Body of pancreas (tissue), 4 donors: ENCODE measurements around the gene DPP7. TPM values are rescaled to one million over a fixed set of nuclear protein-coding genes. Genes with fewer than 3 reads are reported as not detected.
A peak's percentile ranks its signal among the peaks of the same experiment; 100 is the strongest.
"Not testable (repeated sequence)": the region's sequence is repeated elsewhere in the genome, so short reads cannot be mapped to it uniquely, and the experiment has no call there.

ENCODE experiments used
- ATAC-seq: fragments of 150-250 bp; one replicate; pipeline ENCODE4 v1.9.1; 2016
- DNase-seq, 4 donors: peaks; one replicate each; pipeline ENCODE4 v3.0.0-alpha.2; 2019
- H3K27ac ChIP-seq, 4 donors: fragments of 200-600 bp; sonication (generic); 1 replicate in 3 of 4; 2 replicates in 1 of 4; pipeline versions ENCODE4 v1.5.1 to v1.6.1; 2016 to 2019; ENCODE audit warnings: mild to moderate bottlenecking in 1 of 4, mixed read lengths in 1 of 4, moderate library complexity in 1 of 4
- H3K27me3 ChIP-seq, 2 donors: fragments of 200-600 bp; sonication (generic); one replicate each; pipeline ENCODE4 v1.6.0; 2016; ENCODE audit warnings: mild to moderate bottlenecking in 1 of 2
- H3K36me3 ChIP-seq, 2 donors: fragments of 200-600 bp; sonication (generic); replicated peaks in 1 of 2; 2 replicates each; pipeline ENCODE4 v1.5.1; 2016; ENCODE audit warnings: low read depth in 2 of 2; ENCODE audit not compliant: insufficient read depth in 1 of 2
- H3K4me1 ChIP-seq: fragments of 200-600 bp; sonication (generic); one replicate; pipeline ENCODE4 v1.6.0; 2016
- H3K4me3 ChIP-seq, 2 donors: fragments of 200-600 bp; sonication (generic); 1 replicate in 1 of 2; 2 replicates in 1 of 2; pipeline ENCODE4 v1.5.1; 2016 to 2019
- H3K9me3 ChIP-seq, 3 donors: fragments of 200-600 bp; sonication (generic); 1 replicate in 2 of 3; 2 replicates in 1 of 3; pipeline ENCODE4 v1.5.1; 2016
- POLR2A ChIP-seq, 3 donors: fragments of 450-650 bp; IDR thresholded peaks; one replicate each; pipeline ENCODE4 v1.6.1; 2016; ENCODE audit warnings: antibody characterized with exemption in 3 of 3, mild to moderate bottlenecking in 2 of 3
- WGBS, 2 donors: methylation state at CpG; one replicate each; pipeline ENCODE4 v1.1.5; 2017; 5-methylcytosine and 5-hydroxymethylcytosine counted together
- intact Hi-C: fragments of 100-400 bp; cut with DNase I; formaldehyde crosslinking; loops from one replicate; pipeline ENCODE4 v1.15.1; 2023
- total RNA-seq, 2 donors: library from RNA; depleted of rRNA; stranded (reverse); fragments of >200 nt; gene quantifications; one replicate each; pipeline ENCODE4 v1.1.0, GENCODE V29; 2016
- TF ChIP-seq, protein P1 (sequence below), 7 experiments: fragments of 450-650 bp in 4 of 7; fragments of 200-600 bp in 3 of 7; sonication (generic) in 3 of 7; IDR thresholded peaks; one replicate each; pipeline ENCODE4 v1.5.1; 2016 to 2019; ENCODE audit warnings: antibody characterized with exemption in 7 of 7

The DPP7 gene
- total RNA-seq, 2 donors from 2014 or later, result 137 to 171 TPM

DNA sequence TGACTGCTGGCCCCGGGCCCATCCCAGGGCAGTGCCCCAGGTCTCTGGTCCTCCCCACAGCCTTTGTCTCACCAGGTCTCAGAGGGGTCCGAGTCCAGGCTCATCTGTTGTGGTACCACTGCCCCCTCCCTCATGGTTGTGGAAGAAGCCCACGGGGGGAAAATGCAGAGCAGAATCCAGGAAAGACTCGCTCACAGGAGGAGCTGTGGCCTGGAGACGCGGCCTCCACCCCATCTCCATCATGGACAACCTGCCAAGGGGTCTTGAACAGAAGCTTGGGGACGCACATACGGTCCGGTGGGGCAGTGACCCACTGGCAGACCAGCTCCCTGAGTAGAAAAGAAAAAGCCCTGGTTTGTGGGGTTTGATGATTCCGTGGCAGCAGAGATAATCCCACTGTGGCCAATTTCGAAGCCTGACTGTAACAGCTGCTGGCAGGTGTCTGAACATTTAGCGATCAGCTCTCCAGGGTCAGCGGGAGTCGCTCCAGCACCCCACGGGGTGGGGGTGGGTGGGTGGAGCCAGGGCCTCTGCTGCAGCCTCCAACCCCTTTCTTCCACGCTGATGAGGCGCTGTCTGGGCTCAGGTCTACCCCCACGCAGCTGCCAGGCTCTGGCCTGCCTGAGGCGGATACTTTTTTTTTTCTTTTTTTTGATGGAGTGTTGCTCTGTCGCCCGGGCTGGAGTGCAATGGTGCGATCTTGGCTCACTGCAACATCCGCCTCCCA, 22.5 kb upstream of the DPP7 start:
- no peak overlapping the region for H3K27ac ChIP-seq
- TF ChIP-seq, protein P1, sequence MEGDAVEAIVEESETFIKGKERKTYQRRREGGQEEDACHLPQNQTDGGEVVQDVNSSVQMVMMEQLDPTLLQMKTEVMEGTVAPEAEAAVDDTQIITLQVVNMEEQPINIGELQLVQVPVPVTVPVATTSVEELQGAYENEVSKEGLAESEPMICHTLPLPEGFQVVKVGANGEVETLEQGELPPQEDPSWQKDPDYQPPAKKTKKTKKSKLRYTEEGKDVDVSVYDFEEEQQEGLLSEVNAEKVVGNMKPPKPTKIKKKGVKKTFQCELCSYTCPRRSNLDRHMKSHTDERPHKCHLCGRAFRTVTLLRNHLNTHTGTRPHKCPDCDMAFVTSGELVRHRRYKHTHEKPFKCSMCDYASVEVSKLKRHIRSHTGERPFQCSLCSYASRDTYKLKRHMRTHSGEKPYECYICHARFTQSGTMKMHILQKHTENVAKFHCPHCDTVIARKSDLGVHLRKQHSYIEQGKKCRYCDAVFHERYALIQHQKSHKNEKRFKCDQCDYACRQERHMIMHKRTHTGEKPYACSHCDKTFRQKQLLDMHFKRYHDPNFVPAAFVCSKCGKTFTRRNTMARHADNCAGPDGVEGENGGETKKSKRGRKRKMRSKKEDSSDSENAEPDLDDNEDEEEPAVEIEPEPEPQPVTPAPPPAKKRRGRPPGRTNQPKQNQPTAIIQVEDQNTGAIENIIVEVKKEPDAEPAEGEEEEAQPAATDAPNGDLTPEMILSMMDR (IDR thresholded peaks at IDR 0.05), result no peak
- no peak for TF ChIP-seq POLR2A (IDR thresholded peaks at IDR 0.05)
- WGBS, 2 donors, result 65 to 67% methylated on average over 20 to 23 of the region's 23 CpGs
- H3K36me3 ChIP-seq, result no peaks in the 10 kb centered on the region
- peaks cover 0 to 27% of the 10 kb centered on the region in 2 donors for H3K27me3 ChIP-seq
- ATAC-seq, result no peak
- no peaks in the 10 kb centered on the region for H3K9me3 ChIP-seq
- DNase-seq, result no peak
- H3K4me1 ChIP-seq, result peaks cover 8% of the 10 kb centered on the region
- intact Hi-C loops, result no loop called here
- H3K4me3 ChIP-seq, result no peak overlapping the region

DNA sequence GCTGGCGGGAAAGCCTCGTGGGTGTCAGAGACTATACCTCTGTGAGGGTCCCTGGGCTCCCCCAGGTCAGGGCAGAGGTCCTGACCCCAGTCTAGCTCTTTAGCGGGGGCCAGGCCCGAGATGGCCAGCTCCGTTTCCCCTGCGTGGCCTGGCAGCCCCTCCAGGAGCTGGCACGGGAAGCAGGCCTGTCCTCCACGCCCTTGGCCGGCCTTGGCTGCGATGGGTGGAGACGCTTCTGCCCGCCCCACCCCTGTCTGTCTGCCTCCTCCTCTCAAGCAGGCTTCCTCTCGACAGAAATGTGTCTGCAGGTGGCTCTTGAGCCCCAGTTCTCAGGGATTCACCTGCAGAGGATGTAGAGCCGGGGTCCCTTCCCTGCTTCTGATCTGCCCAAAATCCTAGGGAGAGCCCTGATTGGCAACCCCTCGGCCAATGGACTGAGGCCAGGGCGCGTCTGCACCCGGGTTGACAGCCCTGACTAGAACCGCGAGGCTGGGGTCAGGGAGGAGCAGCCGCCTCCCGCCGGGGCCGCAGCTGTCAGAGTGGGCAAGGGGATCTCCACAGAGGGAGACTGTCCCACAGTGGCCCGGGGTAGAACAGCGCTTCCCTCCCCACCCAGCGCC, 21.8 kb upstream of the DPP7 start:
- no peak for TF ChIP-seq POLR2A (IDR thresholded peaks at IDR 0.05)
- TF ChIP-seq, protein P1 (IDR thresholded peaks at IDR 0.05), result no peak
- DNase-seq (no peak), ATAC-seq (no peak)
- Histone ChIP-seq H3K4me3 (no peak overlapping the region), H3K36me3 (no peaks in the 10 kb centered on the region), H3K4me1 (peaks cover 8% of the 10 kb centered on the region), H3K9me3 (no peaks in the 10 kb centered on the region), H3K27ac (no peak overlapping the region), H3K27me3 (peaks cover 0 to 27% of the 10 kb centered on the region in 2 donors)
- WGBS, 2 donors, result 40 to 52% methylated on average over 2 to 24 of the region's 27 CpGs
- intact Hi-C loops, result no loop called here

DNA sequence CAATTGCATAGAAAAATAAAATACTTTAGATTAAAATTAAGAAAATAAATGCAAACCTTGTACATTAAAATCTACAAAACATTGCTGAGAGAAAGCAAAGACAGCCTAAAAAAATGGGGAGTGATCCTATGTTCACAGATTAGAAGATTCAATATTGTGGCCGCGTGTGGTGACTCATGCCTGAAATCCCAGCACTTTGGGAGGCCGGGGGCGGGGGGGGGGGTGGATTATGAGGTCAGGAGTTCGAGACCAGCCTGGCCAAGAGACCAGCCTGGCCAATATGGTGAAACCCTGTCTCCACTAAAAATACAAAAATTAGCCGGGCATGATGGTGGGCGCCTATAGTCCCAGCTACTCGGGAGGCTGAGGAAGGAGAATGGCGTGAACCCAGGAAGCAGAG, 20.6 kb upstream of the DPP7 start:
- intact Hi-C loops, H3K36me3 ChIP-seq, ATAC-seq, DNase-seq, H3K9me3 ChIP-seq, H3K27ac ChIP-seq, H3K4me3 ChIP-seq: not testable (repeated sequence)
- 73 to 75% methylated on average over 9 of the region's 9 CpGs for WGBS, 2 donors
- Histone ChIP-seq H3K4me1 (peaks cover 12% of the 10 kb centered on the region), H3K27me3 (peaks cover 0 to 27% of the 10 kb centered on the region in 2 donors)

DNA sequence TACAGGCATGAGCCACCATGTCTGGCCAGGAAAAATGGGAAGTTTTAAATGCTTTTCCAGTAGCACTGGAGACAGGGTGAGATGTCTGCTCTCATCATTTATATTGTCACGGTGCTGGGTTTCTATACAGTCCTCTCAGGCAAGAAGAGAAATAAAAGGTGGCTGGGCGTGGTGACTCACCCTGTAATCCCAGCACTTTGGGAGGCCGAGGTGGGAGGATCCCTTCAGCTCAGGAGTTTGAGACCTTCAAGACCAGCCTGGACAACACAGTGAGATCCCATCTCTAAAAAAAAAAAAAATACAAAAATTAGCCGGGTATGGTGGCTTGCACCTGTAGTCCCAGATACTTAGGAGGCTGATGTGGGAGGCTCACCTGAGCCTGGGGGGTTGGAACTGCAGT, 19.7 kb upstream of the DPP7 start:
- no peak overlapping the region for H3K4me3 ChIP-seq
- peaks cover 13% of the 10 kb centered on the region for H3K4me1 ChIP-seq
- intact Hi-C loops, result loop anchor here (5.0 kb wide), 2 partner anchors 33 to 48 kb away; no protein-coding TSS in a partner anchor
- DNase-seq, result no peak
- no peak overlapping the region for H3K27ac ChIP-seq
- ATAC-seq, result no peak
- no peaks in the 10 kb centered on the region for H3K36me3 ChIP-seq
- 67 to 83% methylated on average over 4 of the region's 4 CpGs for WGBS, 2 donors
- H3K9me3 ChIP-seq, result no peaks in the 10 kb centered on the region
- TF ChIP-seq, protein P1 (IDR thresholded peaks at IDR 0.05), result no peak
- no peak for TF ChIP-seq POLR2A (IDR thresholded peaks at IDR 0.05)
- peaks cover 0 to 20% of the 10 kb centered on the region in 2 donors for H3K27me3 ChIP-seq

DNA sequence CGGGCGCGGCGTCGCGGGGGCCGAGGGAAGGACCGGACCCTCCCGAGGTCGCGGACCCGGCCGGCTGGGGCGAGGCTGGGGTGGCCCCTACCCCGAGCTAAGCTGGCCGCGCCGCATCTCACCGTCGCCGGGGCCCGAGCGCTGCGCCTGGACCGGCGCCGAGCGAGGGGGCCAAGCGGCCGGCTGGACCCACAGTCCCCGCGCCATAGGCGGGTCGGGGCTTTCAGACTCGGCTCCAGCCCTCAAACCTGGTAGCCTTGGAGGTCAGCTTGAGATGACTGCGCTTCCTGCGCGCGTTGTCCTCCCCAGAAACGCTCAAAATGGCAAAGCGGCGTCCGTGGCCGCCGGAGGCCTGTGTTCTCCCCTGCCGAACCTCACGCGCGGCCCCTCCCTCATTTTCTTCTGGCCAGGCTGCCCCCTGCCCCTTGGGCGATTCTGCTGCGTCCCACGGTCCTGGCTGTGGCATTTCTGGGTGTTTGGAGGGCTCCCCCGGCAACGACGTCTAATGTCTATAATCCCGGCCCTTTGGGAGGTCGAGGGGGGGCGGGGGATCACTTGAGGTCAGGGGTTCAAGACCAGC, 15.7 kb upstream of the DPP7 start:
- Histone ChIP-seq H3K27me3 (no peaks in the 10 kb centered on the region), H3K36me3 (no peaks in the 10 kb centered on the region), H3K9me3 (no peaks in the 10 kb centered on the region), H3K4me1 (peaks cover 41% of the 10 kb centered on the region), H3K4me3 (peak overlapping the region; percentile 59 to 86), H3K27ac (peak overlapping the region; percentile 87 to 94 (median 90))
- ATAC-seq (no peak), DNase-seq (no peak)
- TF ChIP-seq, protein P1 (IDR thresholded peaks at IDR 0.05), result no peak
- no peak for TF ChIP-seq POLR2A (IDR thresholded peaks at IDR 0.05)
- intact Hi-C loops, result loop anchor here (5.0 kb wide), 2 partner anchors 37 to 52 kb away; no protein-coding TSS in a partner anchor
- 5 to 13% methylated on average over 10 to 58 of the region's 58 CpGs for WGBS, 2 donors
